Neural progenitor cell (in vitro differentiated cells): Measurements from ENCODE around the gene QSER1.

ENCODE experiments used
- EZH2phosphoT487 ChIP-seq: fragments of 200-600 bp; sonication (generic); IDR thresholded peaks from 2 replicates; pipeline ENCODE4 v1.6.1; 2017; ENCODE audit warnings: antibody characterized with exemption
- TF ChIP-seq, protein P1 (sequence below): fragments of 200-600 bp; sonication (generic); IDR thresholded peaks from 2 replicates; pipeline ENCODE4 v1.5.1; 2017; ENCODE audit warnings: antibody characterized with exemption, mild to moderate bottlenecking

DNA sequence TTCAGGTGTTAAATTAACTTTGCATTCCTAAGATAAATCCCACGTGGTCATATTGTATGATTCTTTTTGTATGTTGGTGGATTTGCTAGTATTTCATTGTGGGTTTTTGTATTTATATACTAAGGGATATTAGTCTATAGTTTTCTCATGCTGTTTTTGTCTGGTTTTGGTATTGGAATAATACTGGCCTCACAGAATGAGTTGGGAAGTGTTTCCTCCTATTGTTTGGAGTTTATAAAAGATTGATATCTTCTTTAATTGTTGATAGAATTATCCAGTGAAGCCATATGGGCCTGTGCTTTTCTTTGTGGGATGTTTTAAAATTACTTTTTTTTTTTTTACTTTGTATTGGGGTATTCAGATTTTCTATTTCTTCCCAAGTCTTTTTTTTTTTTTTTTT lies 59.8 kb downstream of the QSER1 start:
- TF ChIP-seq, protein P1, sequence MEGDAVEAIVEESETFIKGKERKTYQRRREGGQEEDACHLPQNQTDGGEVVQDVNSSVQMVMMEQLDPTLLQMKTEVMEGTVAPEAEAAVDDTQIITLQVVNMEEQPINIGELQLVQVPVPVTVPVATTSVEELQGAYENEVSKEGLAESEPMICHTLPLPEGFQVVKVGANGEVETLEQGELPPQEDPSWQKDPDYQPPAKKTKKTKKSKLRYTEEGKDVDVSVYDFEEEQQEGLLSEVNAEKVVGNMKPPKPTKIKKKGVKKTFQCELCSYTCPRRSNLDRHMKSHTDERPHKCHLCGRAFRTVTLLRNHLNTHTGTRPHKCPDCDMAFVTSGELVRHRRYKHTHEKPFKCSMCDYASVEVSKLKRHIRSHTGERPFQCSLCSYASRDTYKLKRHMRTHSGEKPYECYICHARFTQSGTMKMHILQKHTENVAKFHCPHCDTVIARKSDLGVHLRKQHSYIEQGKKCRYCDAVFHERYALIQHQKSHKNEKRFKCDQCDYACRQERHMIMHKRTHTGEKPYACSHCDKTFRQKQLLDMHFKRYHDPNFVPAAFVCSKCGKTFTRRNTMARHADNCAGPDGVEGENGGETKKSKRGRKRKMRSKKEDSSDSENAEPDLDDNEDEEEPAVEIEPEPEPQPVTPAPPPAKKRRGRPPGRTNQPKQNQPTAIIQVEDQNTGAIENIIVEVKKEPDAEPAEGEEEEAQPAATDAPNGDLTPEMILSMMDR: no peak
- no peak for TF ChIP-seq EZH2phosphoT487
